Ishikawa (cell line): ENCODE data around the gene DYRK3.

Source experiments
- CEBPB ChIP-seq: IDR thresholded peaks from 2 replicates; pipeline ENCODE4 v1.6.1; 2012
- EGR1 ChIP-seq: IDR thresholded peaks from 2 replicates; pipeline ENCODE4 v1.6.1; 2012
- EP300 ChIP-seq: IDR thresholded peaks from 2 replicates; pipeline ENCODE4 v1.6.1; 2012; ENCODE audit warnings: borderline replicate concordance
- FOXM1 ChIP-seq: IDR thresholded peaks from 2 replicates; pipeline ENCODE4 v1.6.1; 2012; ENCODE audit warnings: low read depth, borderline replicate concordance
- NFIC ChIP-seq: IDR thresholded peaks from 2 replicates; pipeline ENCODE4 v1.6.1; 2012
- TAF1 ChIP-seq: IDR thresholded peaks from 2 replicates; pipeline ENCODE4 v1.6.1; 2012; ENCODE audit warnings: low read depth, mild to moderate bottlenecking
- TEAD4 ChIP-seq: IDR thresholded peaks from 2 replicates; pipeline ENCODE4 v1.6.1; 2012
- TF ChIP-seq, protein P1 (sequence below): IDR thresholded peaks from 2 replicates; pipeline ENCODE4 v1.6.1; 2012
- TF ChIP-seq, protein P2 (sequence below): IDR thresholded peaks from 2 replicates; pipeline ENCODE4 v1.6.1; 2012; ENCODE audit warnings: low read depth, mild to moderate bottlenecking

DNA sequence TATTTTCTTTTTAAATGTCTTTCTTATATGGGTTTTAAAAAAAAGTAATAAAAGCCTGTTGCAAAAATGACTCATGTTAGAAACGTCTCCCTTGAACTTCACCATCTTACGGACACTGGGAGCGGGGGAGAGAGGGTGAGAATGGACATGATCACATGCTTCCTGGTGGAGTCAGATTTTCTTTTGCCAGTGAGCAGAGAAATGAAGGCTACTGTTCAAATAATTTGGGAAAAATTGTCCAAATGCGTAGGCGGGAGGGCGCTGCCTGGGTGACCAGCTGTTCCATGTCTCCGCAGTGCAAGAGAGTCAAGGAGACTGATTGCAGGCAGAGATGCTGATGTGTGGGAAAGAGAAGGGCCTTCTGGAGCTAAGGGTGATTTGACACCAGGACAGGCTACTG, 46.1 kb upstream of the DYRK3 start:
- TF ChIP-seq EGR1 (no peak), EP300 (no peak), CEBPB (no peak), TEAD4 (no peak), NFIC (no peak), TAF1 (no peak), FOXM1 (no peak)
- TF ChIP-seq, protein P1, sequence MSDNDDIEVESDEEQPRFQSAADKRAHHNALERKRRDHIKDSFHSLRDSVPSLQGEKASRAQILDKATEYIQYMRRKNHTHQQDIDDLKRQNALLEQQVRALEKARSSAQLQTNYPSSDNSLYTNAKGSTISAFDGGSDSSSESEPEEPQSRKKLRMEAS: no peak
- TF ChIP-seq, protein P2, sequence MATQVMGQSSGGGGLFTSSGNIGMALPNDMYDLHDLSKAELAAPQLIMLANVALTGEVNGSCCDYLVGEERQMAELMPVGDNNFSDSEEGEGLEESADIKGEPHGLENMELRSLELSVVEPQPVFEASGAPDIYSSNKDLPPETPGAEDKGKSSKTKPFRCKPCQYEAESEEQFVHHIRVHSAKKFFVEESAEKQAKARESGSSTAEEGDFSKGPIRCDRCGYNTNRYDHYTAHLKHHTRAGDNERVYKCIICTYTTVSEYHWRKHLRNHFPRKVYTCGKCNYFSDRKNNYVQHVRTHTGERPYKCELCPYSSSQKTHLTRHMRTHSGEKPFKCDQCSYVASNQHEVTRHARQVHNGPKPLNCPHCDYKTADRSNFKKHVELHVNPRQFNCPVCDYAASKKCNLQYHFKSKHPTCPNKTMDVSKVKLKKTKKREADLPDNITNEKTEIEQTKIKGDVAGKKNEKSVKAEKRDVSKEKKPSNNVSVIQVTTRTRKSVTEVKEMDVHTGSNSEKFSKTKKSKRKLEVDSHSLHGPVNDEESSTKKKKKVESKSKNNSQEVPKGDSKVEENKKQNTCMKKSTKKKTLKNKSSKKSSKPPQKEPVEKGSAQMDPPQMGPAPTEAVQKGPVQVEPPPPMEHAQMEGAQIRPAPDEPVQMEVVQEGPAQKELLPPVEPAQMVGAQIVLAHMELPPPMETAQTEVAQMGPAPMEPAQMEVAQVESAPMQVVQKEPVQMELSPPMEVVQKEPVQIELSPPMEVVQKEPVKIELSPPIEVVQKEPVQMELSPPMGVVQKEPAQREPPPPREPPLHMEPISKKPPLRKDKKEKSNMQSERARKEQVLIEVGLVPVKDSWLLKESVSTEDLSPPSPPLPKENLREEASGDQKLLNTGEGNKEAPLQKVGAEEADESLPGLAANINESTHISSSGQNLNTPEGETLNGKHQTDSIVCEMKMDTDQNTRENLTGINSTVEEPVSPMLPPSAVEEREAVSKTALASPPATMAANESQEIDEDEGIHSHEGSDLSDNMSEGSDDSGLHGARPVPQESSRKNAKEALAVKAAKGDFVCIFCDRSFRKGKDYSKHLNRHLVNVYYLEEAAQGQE: no peak
